Activated CD8-positive, alpha-beta T cell treated with anti-CD3 and anti-CD28 coated beads for 36 hours (primary cell): ENCODE results near the gene SDR9C7. TPM values are rescaled to one million over a fixed set of nuclear protein-coding genes. Genes with fewer than 3 reads are reported as not detected.
"Not testable (repeated sequence)": the region's sequence is repeated elsewhere in the genome, so short reads cannot be mapped to it uniquely, and the experiment has no call there.

Experiments
- ATAC-seq: fragments of 200-7000 bp; cut with Tn5 transposase; one replicate; pipeline ENCODE4 v1.10.0; 2021; ENCODE audit warnings: mild to moderate bottlenecking, moderate library complexity
- CTCF ChIA-PET: fragments of 350-600 bp; sonication (Branson Sonifier 250); formaldehyde crosslinking; loops from one replicate; lab custom pipeline; 2021; ENCODE audit warnings: antibody characterized with exemption; lab: Charles Lee
- POLR2A ChIA-PET: fragments of 350-600 bp; sonication (Branson Sonifier 250); formaldehyde crosslinking; loops from one replicate; lab custom pipeline; 2021; ENCODE audit warnings: antibody characterized with exemption; lab: Charles Lee
- DNase-seq: peaks from one replicate; pipeline ENCODE4 v3.0.0-alpha.2; 2020
- H3K27ac Mint-ChIP-seq: one replicate; pipeline ENCODE4 v1.8.0; 2021; ENCODE audit warnings: mild to moderate bottlenecking, mixed read lengths
- H3K27me3 Mint-ChIP-seq: one replicate; pipeline ENCODE4 v1.8.0; 2021; ENCODE audit warnings: mixed read lengths
- H3K36me3 Mint-ChIP-seq: one replicate; pipeline ENCODE4 v1.8.0; 2021; ENCODE audit warnings: low read depth, mixed read lengths
- H3K4me1 Mint-ChIP-seq: one replicate; pipeline ENCODE4 v1.8.0; 2021; ENCODE audit warnings: low read depth, mixed read lengths
- H3K4me3 Mint-ChIP-seq: one replicate; pipeline ENCODE4 v1.8.0; 2021; ENCODE audit warnings: mild to moderate bottlenecking, moderate library complexity, mixed read lengths
- H3K9me3 Mint-ChIP-seq: one replicate; pipeline ENCODE4 v1.8.0; 2021; ENCODE audit warnings: mixed read lengths
- intact Hi-C: fragments of 100-400 bp; cut with micrococcal nuclease; formaldehyde crosslinking; loops from one replicate; pipeline ENCODE4 v1.10.0; 2022
- total RNA-seq, 2 experiments: library from RNA; stranded (reverse); gene quantifications; one replicate each; pipeline ENCODE4 v1.2.3, GENCODE V29; 2021
- TF ChIP-seq, protein P1 (sequence below): fragments of 200-600 bp; IDR thresholded peaks from one replicate; pipeline ENCODE4 v1.8.0; 2022; ENCODE audit warnings: antibody characterized with exemption, mild to moderate bottlenecking

Gene SDR9C7
- total RNA-seq, 2 experiments from 2014 or later, result not detected

DNA sequence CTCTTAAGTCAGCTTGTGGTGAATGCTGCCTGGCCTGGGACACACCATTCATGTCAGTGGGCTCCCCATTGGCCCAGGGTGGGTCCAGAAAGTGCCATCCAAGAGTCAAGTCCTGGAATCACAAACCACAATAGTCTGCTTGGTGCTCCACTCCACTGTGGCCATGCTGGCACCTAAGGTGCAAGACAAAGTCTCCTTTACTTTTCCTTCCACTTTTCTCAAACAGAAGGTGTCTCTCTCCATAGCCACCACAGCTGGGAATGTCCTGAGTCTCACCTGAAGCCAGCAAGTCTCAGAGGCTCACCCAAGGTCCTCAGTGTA lies 14.2 kb upstream of the SDR9C7 start:
- H3K4me1 Mint-ChIP-seq, result no peaks in the 10 kb centered on the region
- H3K9me3 Mint-ChIP-seq, result peaks cover 3% of the 10 kb centered on the region
- TF ChIP-seq, protein P1, sequence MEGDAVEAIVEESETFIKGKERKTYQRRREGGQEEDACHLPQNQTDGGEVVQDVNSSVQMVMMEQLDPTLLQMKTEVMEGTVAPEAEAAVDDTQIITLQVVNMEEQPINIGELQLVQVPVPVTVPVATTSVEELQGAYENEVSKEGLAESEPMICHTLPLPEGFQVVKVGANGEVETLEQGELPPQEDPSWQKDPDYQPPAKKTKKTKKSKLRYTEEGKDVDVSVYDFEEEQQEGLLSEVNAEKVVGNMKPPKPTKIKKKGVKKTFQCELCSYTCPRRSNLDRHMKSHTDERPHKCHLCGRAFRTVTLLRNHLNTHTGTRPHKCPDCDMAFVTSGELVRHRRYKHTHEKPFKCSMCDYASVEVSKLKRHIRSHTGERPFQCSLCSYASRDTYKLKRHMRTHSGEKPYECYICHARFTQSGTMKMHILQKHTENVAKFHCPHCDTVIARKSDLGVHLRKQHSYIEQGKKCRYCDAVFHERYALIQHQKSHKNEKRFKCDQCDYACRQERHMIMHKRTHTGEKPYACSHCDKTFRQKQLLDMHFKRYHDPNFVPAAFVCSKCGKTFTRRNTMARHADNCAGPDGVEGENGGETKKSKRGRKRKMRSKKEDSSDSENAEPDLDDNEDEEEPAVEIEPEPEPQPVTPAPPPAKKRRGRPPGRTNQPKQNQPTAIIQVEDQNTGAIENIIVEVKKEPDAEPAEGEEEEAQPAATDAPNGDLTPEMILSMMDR, result no peak
- DNase-seq (no peak), ATAC-seq (no peak)
- ChIA-PET POLR2A (no interaction called here), CTCF (interaction anchor here (1.2 to 1.4 kb wide), 3 partner anchors 16 to 122 kb away, joined by 3 read pairs; no protein-coding TSS in a partner anchor)
- H3K27me3 Mint-ChIP-seq, result peaks cover 2% of the 10 kb centered on the region
- no peaks in the 10 kb centered on the region for H3K36me3 Mint-ChIP-seq
- no peak overlapping the region for H3K4me3 Mint-ChIP-seq
- no peak overlapping the region for H3K27ac Mint-ChIP-seq
- intact Hi-C loops, result no loop called here

DNA sequence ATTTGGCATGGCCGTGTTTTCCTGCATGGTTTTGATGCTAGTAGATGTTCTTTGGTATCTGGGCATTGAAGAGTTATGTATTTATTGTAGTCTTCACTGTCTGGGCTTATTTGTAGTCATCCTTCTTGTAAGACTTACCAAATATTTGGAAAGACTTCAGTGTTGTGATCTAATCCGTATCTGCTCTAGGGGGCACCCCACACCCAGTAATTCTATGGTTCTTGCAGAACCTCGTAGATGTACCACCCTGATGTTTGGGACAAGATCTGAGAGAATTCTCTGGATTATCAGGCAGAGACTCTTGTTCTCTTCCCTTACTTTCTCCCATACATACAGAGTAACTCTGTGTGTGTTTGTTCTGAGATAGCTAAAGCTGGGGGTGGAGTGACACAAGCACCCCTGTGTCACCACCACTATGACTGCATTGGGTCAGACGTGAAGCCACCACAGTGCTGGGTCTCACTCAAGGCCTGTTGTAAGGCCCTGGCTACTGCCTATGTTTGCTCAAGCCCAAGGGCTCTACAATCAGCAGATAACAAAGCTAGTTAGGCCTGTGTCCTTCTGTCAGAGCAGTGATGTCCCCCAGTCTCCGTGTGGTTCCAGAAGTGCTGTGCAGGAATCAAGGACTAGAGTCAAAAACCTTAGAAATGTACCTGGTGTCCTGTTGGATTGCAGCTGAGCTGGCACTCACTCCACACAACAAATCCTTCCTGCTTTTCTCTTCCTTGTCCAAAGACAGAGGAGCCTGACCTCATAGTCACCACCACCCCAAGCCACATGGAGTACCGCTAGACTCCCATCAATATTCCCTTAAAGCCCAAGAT lies 13.6 kb upstream of the SDR9C7 start:
- intact Hi-C loops, result no loop called here
- POLR2A ChIA-PET, result no interaction called here
- TF ChIP-seq, protein P1, result no peak
- DNase-seq (peak; percentile 19), ATAC-seq (no peak)
- H3K36me3 Mint-ChIP-seq, result no peaks in the 10 kb centered on the region
- H3K27ac Mint-ChIP-seq, result no peak overlapping the region
- peaks cover 3% of the 10 kb centered on the region for H3K9me3 Mint-ChIP-seq
- peaks cover 3% of the 10 kb centered on the region for H3K27me3 Mint-ChIP-seq
- CTCF ChIA-PET, result interaction anchor here (1.2 to 1.4 kb wide), 3 partner anchors 16 to 123 kb away, joined by 3 read pairs; no protein-coding TSS in a partner anchor
- H3K4me1 Mint-ChIP-seq, result no peaks in the 10 kb centered on the region
- no peak overlapping the region for H3K4me3 Mint-ChIP-seq

DNA sequence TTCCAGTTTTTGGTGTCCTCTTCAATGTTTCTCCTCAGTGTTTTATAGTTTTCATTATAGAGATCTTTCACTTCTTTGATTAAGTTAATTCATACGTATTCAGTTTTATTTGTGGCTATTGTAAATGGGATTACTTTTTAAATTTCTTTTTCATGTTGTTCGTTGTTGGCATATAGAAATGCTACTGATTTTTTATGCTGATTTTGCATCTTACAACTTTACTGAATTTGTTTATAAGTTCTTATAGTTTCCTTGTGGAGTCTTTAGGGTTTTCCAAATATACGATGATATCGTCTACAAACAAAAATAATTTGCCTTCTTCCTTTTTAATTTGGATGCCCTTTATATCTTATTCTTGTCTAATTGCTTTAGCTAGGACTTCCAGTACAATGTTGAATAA lies 9.7 kb upstream of the SDR9C7 start:
- ATAC-seq, result no peak
- no peak overlapping the region for H3K4me3 Mint-ChIP-seq
- ChIA-PET POLR2A (no interaction called here), CTCF (no interaction called here)
- no peak for DNase-seq
- no peak overlapping the region for H3K27ac Mint-ChIP-seq
- peaks cover 6% of the 10 kb centered on the region for H3K27me3 Mint-ChIP-seq
- TF ChIP-seq, protein P1, result no peak
- intact Hi-C loops, result no loop called here
- H3K36me3 Mint-ChIP-seq, result no peaks in the 10 kb centered on the region
- H3K4me1 Mint-ChIP-seq, result no peaks in the 10 kb centered on the region
- peaks cover 3% of the 10 kb centered on the region for H3K9me3 Mint-ChIP-seq

DNA sequence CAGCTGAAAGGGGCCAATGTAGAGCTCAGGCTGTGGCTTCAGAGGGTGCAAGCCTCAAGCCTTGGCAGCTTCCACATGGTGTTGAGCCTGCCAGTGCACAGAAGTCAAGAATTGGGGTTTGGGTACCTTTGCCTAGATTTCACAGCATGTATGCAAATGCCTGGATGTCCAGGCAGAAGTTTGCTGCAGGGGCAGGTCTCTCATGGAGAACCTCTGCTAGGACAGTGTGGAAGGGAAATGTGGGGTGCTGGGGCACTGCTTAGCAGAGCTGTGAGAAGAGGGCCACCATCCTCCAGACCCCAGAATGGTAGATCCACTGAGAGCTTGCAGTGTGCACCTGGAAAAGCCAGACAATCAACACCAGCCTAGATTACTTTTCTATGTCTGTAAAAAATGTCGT lies 9.2 kb upstream of the SDR9C7 start:
- ATAC-seq, H3K9me3 Mint-ChIP-seq, POLR2A ChIA-PET, H3K36me3 Mint-ChIP-seq, DNase-seq, H3K27me3 Mint-ChIP-seq, H3K4me1 Mint-ChIP-seq, H3K4me3 Mint-ChIP-seq, intact Hi-C loops, H3K27ac Mint-ChIP-seq: not testable (repeated sequence)
- CTCF ChIA-PET, result interaction anchor here (0.9 kb wide), 1 partner anchor 44 kb away, joined by 3 read pairs; no protein-coding TSS in a partner anchor

DNA sequence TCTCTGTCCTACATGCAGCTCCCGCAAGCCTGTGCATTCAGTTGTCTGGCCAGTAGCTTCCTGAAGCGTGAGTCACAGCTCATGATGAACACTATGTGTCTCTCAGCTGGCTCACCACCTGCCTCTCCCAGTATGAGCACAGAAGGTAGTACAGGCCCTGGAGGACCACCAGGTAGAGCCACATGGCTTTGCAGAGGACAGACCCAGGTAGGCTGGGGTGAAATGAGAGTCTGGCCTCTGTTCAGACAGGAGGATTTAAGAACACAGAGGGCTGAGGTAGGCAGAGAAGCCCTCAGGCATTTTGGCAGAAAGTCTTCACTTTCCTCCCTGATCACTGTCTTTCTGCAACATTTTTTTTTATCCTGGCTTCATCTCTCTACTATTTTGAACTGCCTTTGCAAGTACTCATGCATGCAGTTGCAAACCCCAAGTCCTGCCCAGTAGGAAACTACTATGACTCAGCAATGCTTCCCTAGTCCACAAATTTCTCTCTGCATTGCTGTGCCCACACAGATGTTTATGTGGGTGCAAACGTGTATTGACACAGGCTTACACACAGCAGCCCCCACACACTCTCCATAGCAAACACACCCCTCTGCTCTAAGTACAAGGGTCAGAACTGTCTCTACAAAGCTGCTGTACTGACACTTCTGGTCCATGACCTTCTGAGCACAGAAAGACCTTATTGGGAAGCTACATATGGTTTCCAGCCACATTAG lies 7.2 kb upstream of the SDR9C7 start:
- Mint-ChIP-seq H3K4me3 (no peak overlapping the region), H3K9me3 (peaks cover 3% of the 10 kb centered on the region), H3K27ac (no peak overlapping the region), H3K4me1 (no peaks in the 10 kb centered on the region), H3K27me3 (peaks cover 8% of the 10 kb centered on the region), H3K36me3 (no peaks in the 10 kb centered on the region)
- no peak for DNase-seq
- ChIA-PET CTCF (no interaction called here), POLR2A (interaction anchor here (0.6 kb wide), 1 partner anchor 249 kb away, joined by 3 read pairs; no protein-coding TSS in a partner anchor)
- TF ChIP-seq, protein P1, result no peak
- intact Hi-C loops, result no loop called here
- peak; percentile 64 for ATAC-seq

DNA sequence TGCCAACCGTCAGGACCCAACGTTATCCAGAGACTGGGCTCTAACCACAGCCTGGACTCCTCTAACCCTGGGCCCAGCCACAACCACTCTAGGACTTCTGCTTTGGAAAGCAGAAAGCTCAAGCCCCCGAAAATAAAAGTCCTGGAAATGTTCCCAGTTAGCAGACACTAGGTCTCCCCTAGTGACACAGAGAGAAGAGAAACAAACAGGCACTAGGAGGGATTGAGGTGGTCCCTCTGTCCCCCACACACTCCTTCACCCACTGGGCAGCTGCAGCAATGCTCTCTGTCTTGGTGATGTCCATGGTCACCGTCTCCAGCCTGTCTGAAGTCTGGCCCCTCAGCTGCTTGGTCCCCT lies 6.7 kb upstream of the SDR9C7 start:
- DNase-seq, ATAC-seq, POLR2A ChIA-PET, CTCF ChIA-PET, H3K27me3 Mint-ChIP-seq, H3K27ac Mint-ChIP-seq, H3K9me3 Mint-ChIP-seq, H3K4me1 Mint-ChIP-seq, H3K4me3 Mint-ChIP-seq, H3K36me3 Mint-ChIP-seq, intact Hi-C loops: not testable (repeated sequence)
